H1 (cell line): ENCODE data around the gene GADD45A. TPM values are rescaled to one million over a fixed set of nuclear protein-coding genes. Genes with fewer than 3 reads are reported as not detected.

Experiments
- CTCF ChIA-PET: fragments of 300-600 bp; sonication (Branson Sonifier 250); formaldehyde crosslinking; loops from one replicate; lab custom pipeline; 2021; ENCODE audit not compliant: partially characterized antibody; lab: Charles Lee
- POLR2A ChIA-PET: fragments of 300-600 bp; sonication (Branson Sonifier 250); formaldehyde crosslinking; loops from one replicate; lab custom pipeline; 2021; ENCODE audit warnings: inconsistent platforms; ENCODE audit not compliant: partially characterized antibody; lab: Charles Lee
- DNase-seq, 2 experiments: peaks; one replicate each; pipeline versions ENCODE4 v3.0.0 to v3.0.0-alpha.2; 2010 to 2022; ENCODE audit warnings: low spot score in 2 of 2, low read depth in 1 of 2, mixed read lengths in 1 of 2
- FAIRE-seq: peaks from 2 replicates; lab custom pipeline; 2011; peaks lifted over from hg19 to GRCh38; lab: Jason Lieb, UNC
- H2AFZ ChIP-seq: 2 replicates; pipeline ENCODE4 v1.8.1; 2012; ENCODE audit warnings: low read length, inconsistent platforms
- H2AK5ac ChIP-seq: 2 replicates; pipeline ENCODE4 v1.6.1; 2013; ENCODE audit warnings: low read depth, low read length
- H2BK120ac ChIP-seq: replicated peaks from 2 replicates; pipeline ENCODE3; 2013; ENCODE audit warnings: low read depth, low read length, inconsistent platforms
- H2BK12ac ChIP-seq: 2 replicates; pipeline ENCODE4 v1.6.1; 2013; ENCODE audit warnings: low read depth, low read length
- H2BK15ac ChIP-seq: 2 replicates; pipeline ENCODE4 v1.6.1; 2013; ENCODE audit warnings: low read length
- H2BK20ac ChIP-seq: 2 replicates; pipeline ENCODE4 v1.6.1; 2013; ENCODE audit warnings: low read length
- H2BK5ac ChIP-seq: 2 replicates; pipeline ENCODE4 v1.6.1; 2013; ENCODE audit warnings: low read depth, low read length
- H3K14ac ChIP-seq: 2 replicates; pipeline ENCODE4 v1.6.1; 2013; ENCODE audit warnings: inconsistent platforms; ENCODE audit not compliant: insufficient read length
- H3K18ac ChIP-seq: 2 replicates; pipeline ENCODE4 v1.6.1; 2013; ENCODE audit warnings: low read length; ENCODE audit errors: extremely low read depth
- H3K23ac ChIP-seq: 2 replicates; pipeline ENCODE4 v1.6.1; 2013; ENCODE audit warnings: inconsistent platforms; ENCODE audit not compliant: insufficient read length
- H3K23me2 ChIP-seq: 2 replicates; pipeline ENCODE4 v1.6.1; 2013; ENCODE audit warnings: low read depth, low read length
- H3K27ac ChIP-seq: 2 replicates; pipeline ENCODE4 v1.6.1; 2011; ENCODE audit warnings: low read depth, low read length, inconsistent platforms
- H3K27me3 ChIP-seq, 4 experiments: replicated peaks in 1 of 4; 1 replicate in 1 of 4; 2 replicates in 3 of 4; pipeline versions ENCODE4 v1.6.1 to v1.8.1; 2011 to 2013; ENCODE audit warnings: low read length in 3 of 4, mild to moderate bottlenecking in 3 of 4, inconsistent platforms in 2 of 4, mixed read lengths in 2 of 4, moderate library complexity in 1 of 4; ENCODE audit not compliant: control insufficient read depth in 3 of 4, insufficient read depth in 3 of 4; ENCODE audit errors: extremely low read depth in 1 of 4
- H3K36me3 ChIP-seq, 4 experiments: 2 replicates each; pipeline versions ENCODE4 v1.6.1 to v1.8.1; 2011 to 2013; ENCODE audit warnings: mild to moderate bottlenecking in 4 of 4, low read length in 3 of 4, moderate library complexity in 2 of 4, control low read depth in 1 of 4, inconsistent platforms in 1 of 4; ENCODE audit not compliant: insufficient read depth in 4 of 4, control insufficient read depth in 2 of 4
- H3K4ac ChIP-seq: replicated peaks from 2 replicates; pipeline ENCODE3; 2013; ENCODE audit warnings: low read length, low read depth, mixed read lengths, inconsistent platforms; ENCODE audit not compliant: insufficient read length
- H3K4me1 ChIP-seq, 4 experiments: replicated peaks in 1 of 4; 1 replicate in 1 of 4; 2 replicates in 3 of 4; pipeline versions ENCODE4 v1.6.1 to v1.8.1; 2011 to 2013; ENCODE audit warnings: low read length in 3 of 4, inconsistent platforms in 2 of 4, mixed read lengths in 1 of 4; ENCODE audit not compliant: insufficient read depth in 4 of 4, control insufficient read depth in 3 of 4
- H3K4me2 ChIP-seq, 2 experiments: 2 replicates each; pipeline versions ENCODE4 v1.6.1 to v1.8.1; 2011 to 2013; ENCODE audit warnings: low read depth in 2 of 2, low read length in 2 of 2, control low read depth in 1 of 2, inconsistent platforms in 1 of 2, mild to moderate bottlenecking in 1 of 2; ENCODE audit not compliant: insufficient read depth in 1 of 2
- H3K4me3 ChIP-seq, 4 experiments: fragments of 200-600, 300-600 bp in 1 of 4; sonication (generic), shearing (Covaris generic), sonication (Bioruptor Twin) in 1 of 4; 2 replicates each; pipeline versions ENCODE4 v1.5.1 to v1.8.1; 2011 to 2016; ENCODE audit warnings: low read length in 4 of 4, low read depth in 3 of 4, control low read depth in 2 of 4, inconsistent platforms in 2 of 4, mild to moderate bottlenecking in 2 of 4, mixed read lengths in 1 of 4, moderate library complexity in 1 of 4; ENCODE audit not compliant: insufficient read depth in 2 of 4; ENCODE audit errors: extremely low read depth in 1 of 4
- H3K56ac ChIP-seq: replicated peaks from 2 replicates; pipeline ENCODE3; 2013; ENCODE audit warnings: low read depth, mild to moderate bottlenecking, mixed read lengths, low read length, inconsistent platforms; ENCODE audit not compliant: insufficient read length
- H3K79me1 ChIP-seq: 2 replicates; pipeline ENCODE4 v1.6.1; 2013; ENCODE audit warnings: low read depth, low read length, control low read depth
- H3K79me2 ChIP-seq, 2 experiments: 2 replicates each; pipeline versions ENCODE4 v1.6.1 to v1.8.1; 2012 to 2013; ENCODE audit warnings: low read length in 2 of 2, mild to moderate bottlenecking in 2 of 2, inconsistent platforms in 1 of 2; ENCODE audit not compliant: insufficient read depth in 2 of 2, control insufficient read depth in 1 of 2
- H3K9ac ChIP-seq, 4 experiments: replicated peaks in 1 of 4; 1 replicate in 1 of 4; 2 replicates in 3 of 4; pipeline versions ENCODE4 v1.6.1 to v1.8.1; 2011 to 2013; ENCODE audit warnings: low read depth in 3 of 4, low read length in 3 of 4, control low read depth in 2 of 4, mild to moderate bottlenecking in 2 of 4, moderate library complexity in 2 of 4, inconsistent platforms in 1 of 4; ENCODE audit errors: extremely low read depth in 1 of 4
- H3K9me3 ChIP-seq, 2 experiments: 2 replicates each; pipeline versions ENCODE4 v1.6.1 to v1.8.1; 2012 to 2013; ENCODE audit warnings: mild to moderate bottlenecking in 2 of 2, moderate library complexity in 2 of 2, control low read depth in 1 of 2, inconsistent platforms in 1 of 2, low read depth in 1 of 2, low read length in 1 of 2, mixed read lengths in 1 of 2; ENCODE audit not compliant: insufficient read depth in 2 of 2
- H4K20me1 ChIP-seq, 2 experiments: replicated peaks in 1 of 2; 2 replicates each; pipeline versions ENCODE3 to v1.8.1; 2011 to 2013; ENCODE audit warnings: inconsistent platforms in 2 of 2, low read length in 2 of 2, mild to moderate bottlenecking in 1 of 2; ENCODE audit not compliant: insufficient read depth in 2 of 2, control insufficient read depth in 1 of 2
- H4K5ac ChIP-seq: 2 replicates; pipeline ENCODE4 v1.6.1; 2013; ENCODE audit warnings: low read length, low read depth, mixed read lengths, inconsistent platforms; ENCODE audit not compliant: insufficient read length
- H4K8ac ChIP-seq: 2 replicates; pipeline ENCODE4 v1.8.0; 2013; ENCODE audit warnings: mild to moderate bottlenecking, moderate library complexity, low read length, inconsistent platforms; ENCODE audit not compliant: insufficient read depth; ENCODE audit errors: extremely low read depth
- H4K91ac ChIP-seq: replicated peaks from 2 replicates; pipeline ENCODE3; 2013; ENCODE audit warnings: low read length, mixed read lengths, inconsistent platforms; ENCODE audit not compliant: insufficient read length
- ASH2L ChIP-seq: fragments of 200-600, 300-600 bp; sonication (generic); IDR thresholded peaks from one replicate; pipeline ENCODE4 v1.7.1; 2017; ENCODE audit warnings: low read length
- BRCA1 ChIP-seq: IDR thresholded peaks from 2 replicates; pipeline ENCODE4 v1.6.1; 2012; ENCODE audit warnings: low read depth, low read length, improper control_type of control experiment
- CREB1 ChIP-seq: IDR thresholded peaks from 2 replicates; pipeline ENCODE4 v1.6.1; 2012; ENCODE audit warnings: inconsistent platforms
- EGR1 ChIP-seq: IDR thresholded peaks from 2 replicates; pipeline ENCODE4 v1.6.1; 2011; ENCODE audit warnings: low read depth, low read length, borderline replicate concordance
- GABPA ChIP-seq: IDR thresholded peaks from 2 replicates; pipeline ENCODE4 v1.6.1; 2011; ENCODE audit warnings: mild to moderate bottlenecking, low read length, moderate library complexity, borderline replicate concordance; ENCODE audit not compliant: insufficient read depth
- HDAC6 ChIP-seq: IDR thresholded peaks from one replicate; pipeline ENCODE4 v1.7.1; 2012; ENCODE audit warnings: low read depth, mild to moderate bottlenecking, inconsistent platforms, low read length, moderate library complexity
- POLR2A ChIP-seq, 2 experiments: IDR thresholded peaks; 1 replicate in 1 of 2; 2 replicates in 1 of 2; pipeline ENCODE4 v1.6.1; 2011; ENCODE audit warnings: low read depth in 2 of 2, low read length in 2 of 2, mild to moderate bottlenecking in 2 of 2; ENCODE audit errors: control extremely low read depth in 1 of 2
- POLR2AphosphoS5 ChIP-seq: IDR thresholded peaks from 2 replicates; pipeline ENCODE4 v1.6.1; 2011; ENCODE audit warnings: low read depth, low read length
- POU5F1 ChIP-seq: IDR thresholded peaks from 2 replicates; pipeline ENCODE4 v1.6.1; 2011; ENCODE audit warnings: low read depth, mild to moderate bottlenecking, low read length, moderate library complexity
- RBBP5 ChIP-seq: IDR thresholded peaks from 2 replicates; pipeline ENCODE4 v1.7.1; 2012; ENCODE audit warnings: low read depth, mild to moderate bottlenecking, inconsistent platforms, low read length, moderate library complexity, borderline replicate concordance
- SIRT6 ChIP-seq: IDR thresholded peaks from one replicate; pipeline ENCODE4 v1.7.1; 2012; ENCODE audit warnings: low read length, inconsistent platforms
- SP1 ChIP-seq: IDR thresholded peaks from 2 replicates; pipeline ENCODE4 v1.6.1; 2011; ENCODE audit warnings: low read depth, low read length
- SUZ12 ChIP-seq: fragments of 200-600 bp; sonication (generic); IDR thresholded peaks from 2 replicates; pipeline ENCODE4 v1.6.1; 2012; ENCODE audit warnings: mild to moderate bottlenecking, inconsistent platforms, low read length, moderate library complexity, mixed read lengths
- TEAD4 ChIP-seq: IDR thresholded peaks from 2 replicates; pipeline ENCODE4 v1.6.1; 2012; ENCODE audit warnings: low read depth, low read length, inconsistent platforms, mixed read lengths
- USF2 ChIP-seq: IDR thresholded peaks from 2 replicates; pipeline ENCODE4 v1.6.1; 2011; ENCODE audit warnings: low read length, improper control_type of control experiment
- ZNF274 ChIP-seq: IDR thresholded peaks from 2 replicates; pipeline ENCODE4 v1.7.0; 2012; ENCODE audit warnings: low read length, borderline replicate concordance; ENCODE audit errors: extremely low read depth
- WGBS, 2 experiments: shearing (Covaris generic) in 1 of 2; methylation state at CpG; one replicate each; pipeline versions ENCODE4 v1.1.6 to v1.1.7; 2013 to 2015; ENCODE audit warnings: low lambda C conversion rate in 2 of 2, mixed read lengths in 2 of 2, inconsistent platforms in 1 of 2, low coverage in 1 of 2, missing lambda C conversion rate in 1 of 2; ENCODE audit not compliant: insufficient replicate concordance in 2 of 2, insufficient coverage in 1 of 2, insufficient read length in 1 of 2; ENCODE audit errors: extremely low coverage in 1 of 2, missing lambda C conversion rate in 1 of 2; 5-methylcytosine and 5-hydroxymethylcytosine counted together
- polyA plus RNA-seq, 7 experiments: library from polyadenylated mRNA; depleted of rRNA in 3 of 7; stranded (reverse) in 5 of 7; unstranded in 2 of 7; fragments of >200 nt in 5 of 7; fragments of 200-250 nt in 2 of 7; gene quantifications; 1 replicate in 5 of 7; 2 replicates in 1 of 7; 4 replicates in 1 of 7; pipeline versions ENCODE4 v1.2.1 to v1.2.3, GENCODE V29; 2011 to 2013; ENCODE audit warnings: missing spikeins in 2 of 7, mixed read lengths in 2 of 7
- total RNA-seq: library from RNA; stranded (reverse); fragmentation: NEBNext Ultra II Directional; extraction: Animal tissue kit (Norgen Biotek cat#: 25700); gene quantifications from 2 replicates; pipeline ENCODE4 v1.2.1, GENCODE V29; 2021

Gene GADD45A
- total and polyA plus RNA-seq, 2 of the 8 experiments (the other 6 are each of a cell fraction or from before 2014, with no cell fraction given) = 7.6 to 15.6 TPM

GRCh38 chr1:67652800-67653199 is 32.2 kb upstream of the GADD45A start:
- no peak overlapping the region for H3K56ac ChIP-seq
- DNase-seq (no peak), FAIRE-seq (no peak)
- no peak overlapping the region for H3K4ac ChIP-seq
- ChIA-PET CTCF (interaction anchor here (0.9 to 1.2 kb wide), 4 partner anchors 9 to 109 kb away, joined by 3 to 4 read pairs (median 3); no protein-coding TSS in a partner anchor), POLR2A (interaction anchor here (0.8 to 1.4 kb wide), 2 partner anchors 22 to 33 kb away, joined by 3 read pairs; no protein-coding TSS in a partner anchor)
- no peaks in the 10 kb centered on the region for H3K79me2 ChIP-seq
- no peaks in the 10 kb centered on the region for H3K23me2 ChIP-seq
- H3K36me3 ChIP-seq = no peaks in the 10 kb centered on the region
- no peak overlapping the region for H3K9ac ChIP-seq
- H2BK5ac ChIP-seq = no peak overlapping the region
- H3K4me3 ChIP-seq = no peak overlapping the region
- no peak overlapping the region for H3K23ac ChIP-seq
- no peak overlapping the region for H4K5ac ChIP-seq
- no peak overlapping the region for H3K18ac ChIP-seq
- no peak overlapping the region for H3K4me2 ChIP-seq
- H3K79me1 ChIP-seq = no peaks in the 10 kb centered on the region
- no peak overlapping the region for H2BK12ac ChIP-seq
- no peak overlapping the region for H4K8ac ChIP-seq
- H3K9me3 ChIP-seq = no peaks in the 10 kb centered on the region
- H3K14ac ChIP-seq = no peak overlapping the region
- H4K91ac ChIP-seq = no peak overlapping the region
- no peak overlapping the region for H2AK5ac ChIP-seq
- no peaks in the 10 kb centered on the region for H3K4me1 ChIP-seq
- H2BK20ac ChIP-seq = no peak overlapping the region
- no peaks in the 10 kb centered on the region for H4K20me1 ChIP-seq
- WGBS, 2 experiments = 85% methylated on average over 2 of the region's 2 CpGs; no CpG with 5 or more reads in 1 of the 2 experiments
- H3K27ac ChIP-seq = no peak overlapping the region
- no peaks in the 10 kb centered on the region for H3K27me3 ChIP-seq
- H2BK15ac ChIP-seq = no peak overlapping the region
- no peak overlapping the region; the same call in 1 of the 2 replicates for H2AFZ ChIP-seq
- H2BK120ac ChIP-seq = no peak overlapping the region
- no peak for TF ChIP-seq SP1
- TF ChIP-seq SIRT6 = no peak
- no peak for TF ChIP-seq RBBP5
- no peak for TF ChIP-seq HDAC6
- no peak for TF ChIP-seq EGR1
- no peak for TF ChIP-seq BRCA1
- TF ChIP-seq CREB1 = no peak
- no peak for TF ChIP-seq GABPA
- TF ChIP-seq ZNF274 = no peak
- no peak for TF ChIP-seq USF2
- no peak for TF ChIP-seq POU5F1
- no peak for TF ChIP-seq SUZ12
- no peak for TF ChIP-seq TEAD4
- no peak for TF ChIP-seq POLR2A (IDR thresholded peaks at IDR 0.05; ENCODE audit: control extremely low read depth in 1 of 2, low read depth in 2 of 2, low read length in 2 of 2)
- no peak for TF ChIP-seq POLR2AphosphoS5
- TF ChIP-seq ASH2L = no peak
